Measurements from ENCODE around the gene RAP1GDS1. TPM values are rescaled to one million over a fixed set of nuclear protein-coding genes. Genes with fewer than 3 reads are reported as not detected.

Gene RAP1GDS1
- total RNA-seq, 1 experiment from 2014 or later: 40.8 TPM

- no peaks in the 10 kb centered on the region for H3K9me2 ChIP-seq (ENCODE audit: insufficient read depth)
- no peak overlapping the region for H3K4me3 ChIP-seq (replicated peaks in 1 of 2; ENCODE audit: low read depth in 1 of 2, low read length in 2 of 2)
- ChIA-PET CTCF (no interaction called here), RAD21 (ENCODE audit: low non-redundant PET in 1 of 2, low total read pairs in 2 of 2, uncharacterized antibody in 2 of 2, unreplicated experiment in 2 of 2) (no interaction called here), POLR2A (no interaction called here)
- no peaks in the 10 kb centered on the region for H3K27me3 ChIP-seq (ENCODE audit: insufficient read depth, low read length)
- H4K20me1 ChIP-seq (ENCODE audit: insufficient read depth): no peaks in the 10 kb centered on the region
- H2AFZ ChIP-seq (ENCODE audit: low read depth, low read length, poor library complexity, severe bottlenecking): no peak overlapping the region
- no peak for TF ChIP-seq CEBPB (IDR thresholded peaks at IDR 0.05; ENCODE audit: low read depth)
- TF ChIP-seq, protein P1, sequence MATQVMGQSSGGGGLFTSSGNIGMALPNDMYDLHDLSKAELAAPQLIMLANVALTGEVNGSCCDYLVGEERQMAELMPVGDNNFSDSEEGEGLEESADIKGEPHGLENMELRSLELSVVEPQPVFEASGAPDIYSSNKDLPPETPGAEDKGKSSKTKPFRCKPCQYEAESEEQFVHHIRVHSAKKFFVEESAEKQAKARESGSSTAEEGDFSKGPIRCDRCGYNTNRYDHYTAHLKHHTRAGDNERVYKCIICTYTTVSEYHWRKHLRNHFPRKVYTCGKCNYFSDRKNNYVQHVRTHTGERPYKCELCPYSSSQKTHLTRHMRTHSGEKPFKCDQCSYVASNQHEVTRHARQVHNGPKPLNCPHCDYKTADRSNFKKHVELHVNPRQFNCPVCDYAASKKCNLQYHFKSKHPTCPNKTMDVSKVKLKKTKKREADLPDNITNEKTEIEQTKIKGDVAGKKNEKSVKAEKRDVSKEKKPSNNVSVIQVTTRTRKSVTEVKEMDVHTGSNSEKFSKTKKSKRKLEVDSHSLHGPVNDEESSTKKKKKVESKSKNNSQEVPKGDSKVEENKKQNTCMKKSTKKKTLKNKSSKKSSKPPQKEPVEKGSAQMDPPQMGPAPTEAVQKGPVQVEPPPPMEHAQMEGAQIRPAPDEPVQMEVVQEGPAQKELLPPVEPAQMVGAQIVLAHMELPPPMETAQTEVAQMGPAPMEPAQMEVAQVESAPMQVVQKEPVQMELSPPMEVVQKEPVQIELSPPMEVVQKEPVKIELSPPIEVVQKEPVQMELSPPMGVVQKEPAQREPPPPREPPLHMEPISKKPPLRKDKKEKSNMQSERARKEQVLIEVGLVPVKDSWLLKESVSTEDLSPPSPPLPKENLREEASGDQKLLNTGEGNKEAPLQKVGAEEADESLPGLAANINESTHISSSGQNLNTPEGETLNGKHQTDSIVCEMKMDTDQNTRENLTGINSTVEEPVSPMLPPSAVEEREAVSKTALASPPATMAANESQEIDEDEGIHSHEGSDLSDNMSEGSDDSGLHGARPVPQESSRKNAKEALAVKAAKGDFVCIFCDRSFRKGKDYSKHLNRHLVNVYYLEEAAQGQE (IDR thresholded peaks at IDR 0.05; ENCODE audit: low read depth): no peak
- TF ChIP-seq EZH2 (IDR thresholded peaks at IDR 0.05): no peak
- no peak for TF ChIP-seq EZH2phosphoT487 (IDR thresholded peaks at IDR 0.05; ENCODE audit: borderline replicate concordance)
- no peak for TF ChIP-seq ATF3 (IDR thresholded peaks at IDR 0.05)
- TF ChIP-seq, protein P2, sequence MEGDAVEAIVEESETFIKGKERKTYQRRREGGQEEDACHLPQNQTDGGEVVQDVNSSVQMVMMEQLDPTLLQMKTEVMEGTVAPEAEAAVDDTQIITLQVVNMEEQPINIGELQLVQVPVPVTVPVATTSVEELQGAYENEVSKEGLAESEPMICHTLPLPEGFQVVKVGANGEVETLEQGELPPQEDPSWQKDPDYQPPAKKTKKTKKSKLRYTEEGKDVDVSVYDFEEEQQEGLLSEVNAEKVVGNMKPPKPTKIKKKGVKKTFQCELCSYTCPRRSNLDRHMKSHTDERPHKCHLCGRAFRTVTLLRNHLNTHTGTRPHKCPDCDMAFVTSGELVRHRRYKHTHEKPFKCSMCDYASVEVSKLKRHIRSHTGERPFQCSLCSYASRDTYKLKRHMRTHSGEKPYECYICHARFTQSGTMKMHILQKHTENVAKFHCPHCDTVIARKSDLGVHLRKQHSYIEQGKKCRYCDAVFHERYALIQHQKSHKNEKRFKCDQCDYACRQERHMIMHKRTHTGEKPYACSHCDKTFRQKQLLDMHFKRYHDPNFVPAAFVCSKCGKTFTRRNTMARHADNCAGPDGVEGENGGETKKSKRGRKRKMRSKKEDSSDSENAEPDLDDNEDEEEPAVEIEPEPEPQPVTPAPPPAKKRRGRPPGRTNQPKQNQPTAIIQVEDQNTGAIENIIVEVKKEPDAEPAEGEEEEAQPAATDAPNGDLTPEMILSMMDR (IDR thresholded peaks at IDR 0.05 in 2 of 3, conservative IDR thresholded peaks at IDR 0.05 in 1 of 3; ENCODE audit: borderline replicate concordance in 1 of 3, insufficient read depth in 1 of 3, low read depth in 2 of 3, low read length in 2 of 3): no peak
- no peak for TF ChIP-seq MAX (IDR thresholded peaks at IDR 0.05)
- no peak for TF ChIP-seq ZFX (IDR thresholded peaks at IDR 0.05)
- TF ChIP-seq POLR2A (IDR thresholded peaks at IDR 0.05; ENCODE audit: borderline replicate concordance, extremely low read depth, insufficient read depth, insufficient read length): no peak
- TF ChIP-seq ELF1 (IDR thresholded peaks at IDR 0.05; ENCODE audit: borderline replicate concordance, low read depth): no peak
- TF ChIP-seq SRF (IDR thresholded peaks at IDR 0.05; ENCODE audit: low read depth): no peak
- no peak for TF ChIP-seq FOSL1 (IDR thresholded peaks at IDR 0.05; ENCODE audit: low read depth)
- no peak for TF ChIP-seq SIN3A (IDR thresholded peaks at IDR 0.05; ENCODE audit: low read depth)
- no peak for TF ChIP-seq RAD21 (IDR thresholded peaks at IDR 0.05; ENCODE audit: low read depth)
- no peak for TF ChIP-seq POLR2AphosphoS5 (IDR thresholded peaks at IDR 0.05; ENCODE audit: low read depth, low read length)
- TF ChIP-seq, protein P3, sequence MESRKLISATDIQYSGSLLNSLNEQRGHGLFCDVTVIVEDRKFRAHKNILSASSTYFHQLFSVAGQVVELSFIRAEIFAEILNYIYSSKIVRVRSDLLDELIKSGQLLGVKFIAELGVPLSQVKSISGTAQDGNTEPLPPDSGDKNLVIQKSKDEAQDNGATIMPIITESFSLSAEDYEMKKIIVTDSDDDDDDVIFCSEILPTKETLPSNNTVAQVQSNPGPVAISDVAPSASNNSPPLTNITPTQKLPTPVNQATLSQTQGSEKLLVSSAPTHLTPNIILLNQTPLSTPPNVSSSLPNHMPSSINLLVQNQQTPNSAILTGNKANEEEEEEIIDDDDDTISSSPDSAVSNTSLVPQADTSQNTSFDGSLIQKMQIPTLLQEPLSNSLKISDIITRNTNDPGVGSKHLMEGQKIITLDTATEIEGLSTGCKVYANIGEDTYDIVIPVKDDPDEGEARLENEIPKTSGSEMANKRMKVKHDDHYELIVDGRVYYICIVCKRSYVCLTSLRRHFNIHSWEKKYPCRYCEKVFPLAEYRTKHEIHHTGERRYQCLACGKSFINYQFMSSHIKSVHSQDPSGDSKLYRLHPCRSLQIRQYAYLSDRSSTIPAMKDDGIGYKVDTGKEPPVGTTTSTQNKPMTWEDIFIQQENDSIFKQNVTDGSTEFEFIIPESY (IDR thresholded peaks at IDR 0.05; ENCODE audit: extremely low read depth, insufficient replicate concordance, low read length): no peak
- TF ChIP-seq SP1 (IDR thresholded peaks at IDR 0.05; ENCODE audit: low read depth): no peak
- no peaks in the 10 kb centered on the region for H3K36me3 ChIP-seq (ENCODE audit: control insufficient read depth in 1 of 2, insufficient read depth in 2 of 2, low read length in 2 of 2)
- H3K4me1 ChIP-seq (ENCODE audit: control insufficient read depth in 1 of 2, insufficient read depth in 2 of 2, low read length in 2 of 2): no peaks in the 10 kb centered on the region
- H3K79me2 ChIP-seq (ENCODE audit: insufficient read depth, low read length): peaks cover 31% of the 10 kb centered on the region
- intact Hi-C loops (cut with micrococcal nuclease): no loop called here
- H3K4me2 ChIP-seq (ENCODE audit: low read length): no peak overlapping the region
- no peaks in the 10 kb centered on the region for H3K9me3 ChIP-seq (ENCODE audit: control insufficient read depth in 1 of 2, insufficient read depth in 1 of 2, low read depth in 1 of 2, low read length in 2 of 2)
- no peak overlapping the region for H3K9ac ChIP-seq (ENCODE audit: low read length)
- no peak overlapping the region for H3K27ac ChIP-seq (ENCODE audit: low read depth, low read length)
- no TSS peak for BruUV-seq (replicated peaks)
- no peak for ATAC-seq
- no peak for DNase-seq (ENCODE audit: low read depth, low spot score)
Measured at GRCh38 chr4:98319021-98319420, 57.8 kb downstream of the RAP1GDS1 start.
